Lower lobe of right lung (tissue), 2 donors: ENCODE measurements around the gene ZNF580. TPM values are rescaled to one million over a fixed set of nuclear protein-coding genes. Genes with fewer than 3 reads are reported as not detected.

ENCODE experiments used
- ATAC-seq, 2 donors: fragments of 200-7000 bp; cut with Tn5 transposase; one replicate each; pipeline ENCODE4 v1.9.1; 2020 to 2022; ENCODE audit warnings: mild to moderate bottlenecking in 2 of 2, moderate library complexity in 2 of 2
- DNase-seq: peaks from one replicate; pipeline ENCODE4 v3.0.0-alpha.2; 2020
- H3K27ac ChIP-seq: fragments of 200-600 bp; one replicate; pipeline ENCODE4 v1.8.0; 2022
- H3K27me3 ChIP-seq: fragments of 200-600 bp; one replicate; pipeline ENCODE4 v1.8.0; 2022; ENCODE audit warnings: low read depth
- H3K36me3 ChIP-seq: fragments of 200-600 bp; one replicate; pipeline ENCODE4 v1.8.0; 2022; ENCODE audit warnings: mild to moderate bottlenecking
- H3K4me1 ChIP-seq: fragments of 200-600 bp; one replicate; pipeline ENCODE4 v1.8.0; 2022
- H3K4me3 ChIP-seq: fragments of 200-600 bp; one replicate; pipeline ENCODE4 v1.8.0; 2022; ENCODE audit warnings: mild to moderate bottlenecking
- H3K9me3 ChIP-seq: fragments of 200-600 bp; one replicate; pipeline ENCODE4 v1.8.0; 2022
- intact Hi-C: fragments of 100-400 bp; cut with DNase I; formaldehyde crosslinking; loops from one replicate; pipeline ENCODE4 v1.11.0; 2022
- total RNA-seq: library from RNA; stranded (reverse); fragmentation: NEBNext Ultra II Directional; extraction: Animal tissue kit (Norgen Biotek cat#: 25700); gene quantifications from one replicate; pipeline ENCODE4 v1.2.1, GENCODE V29; 2021
- TF ChIP-seq, protein P1 (sequence below): fragments of 200-600 bp; IDR thresholded peaks from one replicate; pipeline ENCODE4 v1.8.0; 2022; ENCODE audit warnings: antibody characterized with exemption, mild to moderate bottlenecking
- donor health status: DM: no; HTN: yes; CAD: no; lungs with severe emphysema.

The ZNF580 gene
- total RNA-seq, 1 donor from 2014 or later = 35.2 TPM

DNA sequence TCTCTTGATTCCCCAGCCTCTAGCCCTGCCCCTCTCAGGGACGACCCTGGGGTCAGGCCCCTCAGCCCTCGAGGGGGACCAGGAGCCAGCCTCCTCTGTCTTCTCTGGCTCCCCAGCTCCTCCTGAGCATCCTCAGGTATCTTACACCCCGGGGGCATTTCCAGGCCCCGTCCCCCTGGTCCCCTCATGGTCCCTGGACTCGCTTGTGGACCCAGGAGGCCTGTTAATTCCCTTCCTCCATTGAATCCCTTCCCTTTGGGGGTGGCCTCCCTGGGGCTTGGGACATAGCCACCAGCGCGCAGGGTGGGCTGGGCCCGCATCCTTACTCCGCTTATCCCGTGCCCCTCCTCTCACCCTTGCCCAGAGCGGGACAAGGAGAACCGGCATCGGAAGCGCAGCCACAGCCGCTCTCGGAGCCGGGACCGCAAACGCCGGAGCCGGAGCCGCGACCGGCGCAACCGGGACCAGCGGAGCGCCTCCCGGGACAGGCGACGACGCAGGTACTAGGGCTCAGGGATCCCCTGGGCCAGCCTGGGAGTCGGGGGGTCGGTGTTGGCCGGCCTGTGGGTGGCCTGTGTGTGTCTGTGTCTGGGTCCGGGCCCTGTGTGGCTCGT lies 18.2 kb downstream of the ZNF580 start:
- intact Hi-C loops = no loop called here

DNA sequence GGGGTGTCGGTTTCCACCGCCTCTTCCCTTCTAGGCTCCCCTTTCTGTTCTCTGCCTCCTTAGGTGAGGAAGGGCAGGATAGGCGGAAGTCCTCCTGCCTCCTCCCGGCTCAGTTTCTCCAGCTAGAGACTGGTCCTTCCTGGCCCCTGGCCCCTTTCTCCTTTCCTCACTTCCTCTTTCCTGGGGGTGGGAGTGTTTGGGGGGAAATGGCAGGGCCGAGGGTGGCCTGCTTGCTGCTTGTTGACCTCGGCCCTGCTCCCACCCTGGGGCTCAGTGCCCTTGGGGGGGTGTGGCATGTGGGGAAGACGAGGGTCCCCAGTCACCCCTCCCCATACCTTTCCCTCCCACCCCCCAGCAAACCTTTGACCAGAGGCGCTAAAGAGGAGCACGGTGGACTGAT lies 19.0 kb downstream of the ZNF580 start:
- no peak overlapping the region for H3K27ac ChIP-seq
- intact Hi-C loops = no loop called here
- H3K36me3 ChIP-seq = peaks cover 64% of the 10 kb centered on the region
- no peaks in the 10 kb centered on the region for H3K9me3 ChIP-seq
- H3K4me3 ChIP-seq = no peak overlapping the region
- peaks cover 42% of the 10 kb centered on the region for H3K4me1 ChIP-seq
- DNase-seq (no peak), ATAC-seq (no peak)
- TF ChIP-seq, protein P1, sequence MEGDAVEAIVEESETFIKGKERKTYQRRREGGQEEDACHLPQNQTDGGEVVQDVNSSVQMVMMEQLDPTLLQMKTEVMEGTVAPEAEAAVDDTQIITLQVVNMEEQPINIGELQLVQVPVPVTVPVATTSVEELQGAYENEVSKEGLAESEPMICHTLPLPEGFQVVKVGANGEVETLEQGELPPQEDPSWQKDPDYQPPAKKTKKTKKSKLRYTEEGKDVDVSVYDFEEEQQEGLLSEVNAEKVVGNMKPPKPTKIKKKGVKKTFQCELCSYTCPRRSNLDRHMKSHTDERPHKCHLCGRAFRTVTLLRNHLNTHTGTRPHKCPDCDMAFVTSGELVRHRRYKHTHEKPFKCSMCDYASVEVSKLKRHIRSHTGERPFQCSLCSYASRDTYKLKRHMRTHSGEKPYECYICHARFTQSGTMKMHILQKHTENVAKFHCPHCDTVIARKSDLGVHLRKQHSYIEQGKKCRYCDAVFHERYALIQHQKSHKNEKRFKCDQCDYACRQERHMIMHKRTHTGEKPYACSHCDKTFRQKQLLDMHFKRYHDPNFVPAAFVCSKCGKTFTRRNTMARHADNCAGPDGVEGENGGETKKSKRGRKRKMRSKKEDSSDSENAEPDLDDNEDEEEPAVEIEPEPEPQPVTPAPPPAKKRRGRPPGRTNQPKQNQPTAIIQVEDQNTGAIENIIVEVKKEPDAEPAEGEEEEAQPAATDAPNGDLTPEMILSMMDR = no peak
- H3K27me3 ChIP-seq = no peaks in the 10 kb centered on the region

More for the DNA sequence above, 18.2 kb downstream of the ZNF580 start:
- Histone ChIP-seq H3K27ac (no peak overlapping the region), H3K27me3 (no peaks in the 10 kb centered on the region), H3K36me3 (peaks cover 55% of the 10 kb centered on the region), H3K9me3 (no peaks in the 10 kb centered on the region), H3K4me3 (no peak overlapping the region), H3K4me1 (peaks cover 42% of the 10 kb centered on the region)
- DNase-seq (no peak), ATAC-seq (no peak)
- TF ChIP-seq, protein P1 = no peak

DNA sequence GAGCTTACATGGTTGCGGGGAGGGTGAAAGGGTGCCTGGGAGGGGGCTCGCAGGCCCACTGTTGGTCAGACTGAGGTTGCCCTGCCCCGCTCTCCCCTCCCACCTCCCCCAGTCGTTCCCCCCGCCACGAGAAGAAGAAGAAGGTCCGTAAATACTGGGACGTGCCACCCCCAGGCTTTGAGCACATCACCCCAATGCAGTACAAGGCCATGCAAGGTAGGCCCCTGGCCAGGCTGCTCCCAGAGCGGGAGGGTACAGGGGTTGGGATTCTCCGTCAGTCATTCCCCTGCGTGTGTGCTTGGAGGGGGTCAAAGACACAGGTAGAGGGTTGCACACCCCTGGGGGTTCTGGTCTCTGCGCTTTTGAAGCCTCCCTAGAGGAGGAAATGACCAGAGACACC lies 19.6 kb downstream of the ZNF580 start:
- Histone ChIP-seq H3K9me3 (no peaks in the 10 kb centered on the region), H3K27me3 (no peaks in the 10 kb centered on the region), H3K4me1 (peaks cover 42% of the 10 kb centered on the region), H3K4me3 (no peak overlapping the region), H3K27ac (no peak overlapping the region), H3K36me3 (peaks cover 68% of the 10 kb centered on the region)
- DNase-seq (no peak), ATAC-seq (no peak)
- TF ChIP-seq, protein P1 = no peak
- intact Hi-C loops = no loop called here

DNA sequence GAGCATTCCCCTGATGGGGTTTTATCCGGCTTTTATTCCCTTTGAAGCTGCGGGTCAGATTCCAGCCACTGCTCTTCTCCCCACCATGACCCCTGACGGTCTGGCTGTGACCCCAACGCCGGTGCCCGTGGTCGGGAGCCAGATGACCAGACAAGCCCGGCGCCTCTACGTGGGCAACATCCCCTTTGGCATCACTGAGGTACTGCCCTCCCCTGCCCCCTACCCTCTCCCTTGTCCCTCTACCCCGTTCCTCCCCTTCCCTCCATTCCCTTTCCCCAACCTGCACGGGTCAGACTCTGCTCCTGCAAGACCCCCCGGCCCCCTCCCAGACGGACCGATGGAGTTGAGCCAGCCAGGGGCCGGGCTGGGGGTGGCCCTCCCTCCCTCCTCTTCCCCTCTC lies 20.2 kb downstream of the ZNF580 start:
- H3K4me3 ChIP-seq = no peak overlapping the region
- TF ChIP-seq, protein P1 = no peak
- H3K27me3 ChIP-seq = no peaks in the 10 kb centered on the region
- H3K36me3 ChIP-seq = peaks cover 74% of the 10 kb centered on the region
- H3K9me3 ChIP-seq = no peaks in the 10 kb centered on the region
- no peak for ATAC-seq
- DNase-seq = no peak
- peaks cover 39% of the 10 kb centered on the region for H3K4me1 ChIP-seq
- H3K27ac ChIP-seq = no peak overlapping the region
- intact Hi-C loops = no loop called here

DNA sequence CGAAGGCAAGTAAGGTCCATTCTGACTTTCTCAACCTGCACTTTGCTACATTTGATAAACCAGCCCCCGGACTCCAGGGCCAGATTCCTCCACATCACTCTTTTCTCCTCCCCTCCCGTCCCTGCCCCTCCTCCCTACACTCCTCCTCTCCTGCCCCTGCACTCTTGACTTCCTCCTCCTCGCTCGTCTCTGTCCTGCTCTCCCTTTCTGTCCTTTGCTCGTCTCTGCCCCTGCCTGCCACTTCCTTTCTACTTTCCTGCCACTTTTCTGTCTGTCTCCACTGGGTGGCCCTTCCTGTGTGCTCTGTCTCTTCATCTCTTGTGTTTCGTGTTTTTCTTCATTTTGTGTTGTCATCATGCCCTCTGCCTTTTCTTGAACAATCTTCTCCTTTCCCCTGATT lies 21.0 kb downstream of the ZNF580 start:
- DNase-seq = no peak
- Histone ChIP-seq H3K4me3 (no peak overlapping the region), H3K27ac (no peak overlapping the region), H3K36me3 (peaks cover 82% of the 10 kb centered on the region), H3K27me3 (no peaks in the 10 kb centered on the region), H3K4me1 (peaks cover 30% of the 10 kb centered on the region), H3K9me3 (no peaks in the 10 kb centered on the region)
- no peak for ATAC-seq
- intact Hi-C loops = no loop called here
- TF ChIP-seq, protein P1 = no peak
